Panc1 (cell line): Measurements from ENCODE around the gene ZBTB40. TPM values are rescaled to one million over a fixed set of nuclear protein-coding genes. Genes with fewer than 3 reads are reported as not detected.

Source experiments
- ATAC-seq: fragments of 200-7000 bp; cut with Tn5 transposase; 2 replicates; pipeline ENCODE4 v1.9.1; 2020; ENCODE audit warnings: mild to moderate bottlenecking, moderate library complexity
- BruUV-seq: library from RNA; stranded (reverse); fragments of 400-500 nt; replicated peaks from 2 replicates; lab custom pipeline; 2021; lab: Mats Ljungman, UMichigan
- CTCF ChIA-PET: fragments of 300-600 bp; sonication (Branson Sonifier 250); formaldehyde crosslinking; loops from one replicate; lab custom pipeline; 2022; ENCODE audit warnings: antibody characterized with exemption; lab: Charles Lee
- POLR2A ChIA-PET: fragments of 300-600 bp; sonication (Branson Sonifier 250); formaldehyde crosslinking; loops from one replicate; lab custom pipeline; 2022; ENCODE audit warnings: antibody characterized with exemption; lab: Charles Lee
- DNase-seq: peaks from one replicate; pipeline ENCODE4 v3.0.0-alpha.2; 2010; ENCODE audit warnings: low read depth, low spot score
- H3K27ac ChIP-seq: 2 replicates; pipeline ENCODE4 v1.5.1; 2011; ENCODE audit warnings: mild to moderate bottlenecking, low read length, inconsistent platforms
- H3K27me3 ChIP-seq: fragments of 200-500 bp; sonication (Bioruptor generic); 2 replicates; pipeline ENCODE4 v1.6.0; 2014; ENCODE audit warnings: low read length, inconsistent platforms; ENCODE audit not compliant: control insufficient read depth, insufficient read depth
- H3K36me3 ChIP-seq: fragments of 200-500 bp; sonication (Bioruptor generic); 2 replicates; pipeline ENCODE4 v1.5.1; 2014; ENCODE audit warnings: inconsistent platforms, mild to moderate bottlenecking, low read length, moderate library complexity; ENCODE audit not compliant: control insufficient read depth, insufficient read depth
- H3K4me1 ChIP-seq: 2 replicates; pipeline ENCODE4 v1.5.1; 2011; ENCODE audit warnings: inconsistent platforms, mild to moderate bottlenecking, low read length, moderate library complexity; ENCODE audit not compliant: control insufficient read depth, insufficient read depth
- H3K4me3 ChIP-seq, 2 experiments: 2 replicates each; pipeline ENCODE4 v1.5.1; 2011 to 2012; ENCODE audit warnings: low read depth in 2 of 2, low read length in 2 of 2, mild to moderate bottlenecking in 2 of 2, inconsistent platforms in 1 of 2, moderate library complexity in 1 of 2
- H3K9me3 ChIP-seq: fragments of 200-500 bp; sonication (Bioruptor generic); 2 replicates; pipeline ENCODE4 v1.5.1; 2014; ENCODE audit warnings: low read depth, mild to moderate bottlenecking, inconsistent platforms, low read length, moderate library complexity; ENCODE audit not compliant: control insufficient read depth, insufficient read depth
- POLR2AphosphoS5 ChIP-seq: IDR thresholded peaks from 2 replicates; pipeline ENCODE4 v1.6.1; 2012; ENCODE audit warnings: mild to moderate bottlenecking, low read depth, low read length, moderate library complexity
- SIN3A ChIP-seq: IDR thresholded peaks from 2 replicates; pipeline ENCODE4 v1.6.1; 2012; ENCODE audit warnings: low read depth, mild to moderate bottlenecking, low read length, moderate library complexity, borderline replicate concordance; ENCODE audit not compliant: insufficient read depth
- TCF7L2 ChIP-seq: IDR thresholded peaks from 2 replicates; pipeline ENCODE4 v1.6.1; 2011; ENCODE audit warnings: mild to moderate bottlenecking, low read depth, low read length, inconsistent platforms
- in situ Hi-C: cut with HindIII; loops from 2 replicates; pipeline ENCODE4 v1.10.0; 2016; ENCODE audit warnings: low sequenced_read_pairs, low pct_unique_long_range_greater_than_20kb
- intact Hi-C: fragments of 100-400 bp; cut with micrococcal nuclease; formaldehyde crosslinking; loops from one replicate; pipeline ENCODE4 v1.10.0; 2022; ENCODE audit not compliant: unreplicated experiment
- total RNA-seq: library from RNA; stranded (reverse); gene quantifications from one replicate; pipeline ENCODE4 v1.2.1, GENCODE V29; 2021; ENCODE audit not compliant: unreplicated experiment
- TF ChIP-seq, protein P1 (sequence below): fragments of 450-650 bp; IDR thresholded peaks from 2 replicates; pipeline ENCODE4 v1.5.1; 2017; ENCODE audit warnings: mild to moderate bottlenecking
- TF ChIP-seq, protein P2 (sequence below), 2 experiments: IDR thresholded peaks; 2 replicates each; pipeline ENCODE4 v1.6.1; 2011 to 2012; ENCODE audit warnings: low read depth in 2 of 2, control low read depth in 1 of 2, low read length in 1 of 2, mild to moderate bottlenecking in 1 of 2, moderate library complexity in 1 of 2; ENCODE audit not compliant: insufficient read depth in 1 of 2

Gene ZBTB40
- total RNA-seq, 1 experiment from 2014 or later = 24.3 TPM

DNA sequence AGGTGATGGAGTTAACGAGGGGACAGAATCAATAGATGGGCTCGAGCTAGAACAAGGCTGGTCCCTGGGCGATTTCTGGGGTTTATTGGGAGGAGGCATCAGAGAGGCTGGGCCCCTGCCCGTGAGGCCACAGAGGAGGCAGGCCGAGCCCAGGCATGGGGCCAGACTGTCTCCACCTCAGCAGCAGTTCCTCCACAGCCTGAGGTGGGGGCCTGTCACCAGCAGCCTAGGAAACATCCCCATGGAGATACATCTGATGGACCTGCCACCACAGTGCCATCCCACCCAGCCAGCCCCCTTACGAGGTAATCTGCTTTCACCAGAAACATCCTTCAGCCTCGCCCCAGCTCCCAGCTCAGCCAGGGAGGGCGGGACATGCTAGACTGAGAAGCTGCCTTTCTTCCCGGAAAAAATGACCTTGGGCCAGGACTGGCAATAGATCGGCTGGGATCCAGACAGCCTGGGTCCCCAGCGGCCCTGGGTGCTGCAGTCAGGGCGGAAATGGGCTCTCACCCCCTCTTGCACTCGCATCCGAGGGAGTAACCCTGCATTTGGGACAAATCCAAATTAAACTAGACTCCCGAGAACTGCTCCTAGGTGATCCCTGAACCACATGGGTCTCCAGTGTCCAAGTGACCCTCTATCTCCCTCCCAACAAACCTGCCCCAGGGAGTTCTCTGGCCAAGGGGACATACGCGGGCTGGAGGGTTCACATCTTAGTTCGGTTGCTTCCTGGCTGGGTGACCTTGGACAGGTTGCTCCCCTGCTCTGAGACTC is 101.6 kb downstream of the ZBTB40 start:
- ATAC-seq (0 out of 2 replicates have a peak, but pooled peaks have one; percentile 26), DNase-seq (no peak)
- no peaks in the 10 kb centered on the region for H3K9me3 ChIP-seq
- no peaks in the 10 kb centered on the region for H3K36me3 ChIP-seq
- BruUV-seq = no TSS peak
- in situ Hi-C loops = no loop called here
- no peaks in the 10 kb centered on the region for H3K4me1 ChIP-seq
- POLR2A ChIA-PET = no interaction called here
- no peak overlapping the region for H3K27ac ChIP-seq
- intact Hi-C loops = no loop called here
- no peak overlapping the region for H3K4me3 ChIP-seq
- CTCF ChIA-PET = no interaction called here
- TF ChIP-seq, protein P1, sequence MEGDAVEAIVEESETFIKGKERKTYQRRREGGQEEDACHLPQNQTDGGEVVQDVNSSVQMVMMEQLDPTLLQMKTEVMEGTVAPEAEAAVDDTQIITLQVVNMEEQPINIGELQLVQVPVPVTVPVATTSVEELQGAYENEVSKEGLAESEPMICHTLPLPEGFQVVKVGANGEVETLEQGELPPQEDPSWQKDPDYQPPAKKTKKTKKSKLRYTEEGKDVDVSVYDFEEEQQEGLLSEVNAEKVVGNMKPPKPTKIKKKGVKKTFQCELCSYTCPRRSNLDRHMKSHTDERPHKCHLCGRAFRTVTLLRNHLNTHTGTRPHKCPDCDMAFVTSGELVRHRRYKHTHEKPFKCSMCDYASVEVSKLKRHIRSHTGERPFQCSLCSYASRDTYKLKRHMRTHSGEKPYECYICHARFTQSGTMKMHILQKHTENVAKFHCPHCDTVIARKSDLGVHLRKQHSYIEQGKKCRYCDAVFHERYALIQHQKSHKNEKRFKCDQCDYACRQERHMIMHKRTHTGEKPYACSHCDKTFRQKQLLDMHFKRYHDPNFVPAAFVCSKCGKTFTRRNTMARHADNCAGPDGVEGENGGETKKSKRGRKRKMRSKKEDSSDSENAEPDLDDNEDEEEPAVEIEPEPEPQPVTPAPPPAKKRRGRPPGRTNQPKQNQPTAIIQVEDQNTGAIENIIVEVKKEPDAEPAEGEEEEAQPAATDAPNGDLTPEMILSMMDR = no peak
- TF ChIP-seq TCF7L2 (no peak), SIN3A (no peak), POLR2AphosphoS5 (no peak)
- TF ChIP-seq, protein P2, sequence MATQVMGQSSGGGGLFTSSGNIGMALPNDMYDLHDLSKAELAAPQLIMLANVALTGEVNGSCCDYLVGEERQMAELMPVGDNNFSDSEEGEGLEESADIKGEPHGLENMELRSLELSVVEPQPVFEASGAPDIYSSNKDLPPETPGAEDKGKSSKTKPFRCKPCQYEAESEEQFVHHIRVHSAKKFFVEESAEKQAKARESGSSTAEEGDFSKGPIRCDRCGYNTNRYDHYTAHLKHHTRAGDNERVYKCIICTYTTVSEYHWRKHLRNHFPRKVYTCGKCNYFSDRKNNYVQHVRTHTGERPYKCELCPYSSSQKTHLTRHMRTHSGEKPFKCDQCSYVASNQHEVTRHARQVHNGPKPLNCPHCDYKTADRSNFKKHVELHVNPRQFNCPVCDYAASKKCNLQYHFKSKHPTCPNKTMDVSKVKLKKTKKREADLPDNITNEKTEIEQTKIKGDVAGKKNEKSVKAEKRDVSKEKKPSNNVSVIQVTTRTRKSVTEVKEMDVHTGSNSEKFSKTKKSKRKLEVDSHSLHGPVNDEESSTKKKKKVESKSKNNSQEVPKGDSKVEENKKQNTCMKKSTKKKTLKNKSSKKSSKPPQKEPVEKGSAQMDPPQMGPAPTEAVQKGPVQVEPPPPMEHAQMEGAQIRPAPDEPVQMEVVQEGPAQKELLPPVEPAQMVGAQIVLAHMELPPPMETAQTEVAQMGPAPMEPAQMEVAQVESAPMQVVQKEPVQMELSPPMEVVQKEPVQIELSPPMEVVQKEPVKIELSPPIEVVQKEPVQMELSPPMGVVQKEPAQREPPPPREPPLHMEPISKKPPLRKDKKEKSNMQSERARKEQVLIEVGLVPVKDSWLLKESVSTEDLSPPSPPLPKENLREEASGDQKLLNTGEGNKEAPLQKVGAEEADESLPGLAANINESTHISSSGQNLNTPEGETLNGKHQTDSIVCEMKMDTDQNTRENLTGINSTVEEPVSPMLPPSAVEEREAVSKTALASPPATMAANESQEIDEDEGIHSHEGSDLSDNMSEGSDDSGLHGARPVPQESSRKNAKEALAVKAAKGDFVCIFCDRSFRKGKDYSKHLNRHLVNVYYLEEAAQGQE (IDR thresholded peaks at IDR 0.05; ENCODE audit: insufficient read depth in 1 of 2, low read depth in 2 of 2, low read length in 1 of 2) = no peak
- no peaks in the 10 kb centered on the region for H3K27me3 ChIP-seq

DNA sequence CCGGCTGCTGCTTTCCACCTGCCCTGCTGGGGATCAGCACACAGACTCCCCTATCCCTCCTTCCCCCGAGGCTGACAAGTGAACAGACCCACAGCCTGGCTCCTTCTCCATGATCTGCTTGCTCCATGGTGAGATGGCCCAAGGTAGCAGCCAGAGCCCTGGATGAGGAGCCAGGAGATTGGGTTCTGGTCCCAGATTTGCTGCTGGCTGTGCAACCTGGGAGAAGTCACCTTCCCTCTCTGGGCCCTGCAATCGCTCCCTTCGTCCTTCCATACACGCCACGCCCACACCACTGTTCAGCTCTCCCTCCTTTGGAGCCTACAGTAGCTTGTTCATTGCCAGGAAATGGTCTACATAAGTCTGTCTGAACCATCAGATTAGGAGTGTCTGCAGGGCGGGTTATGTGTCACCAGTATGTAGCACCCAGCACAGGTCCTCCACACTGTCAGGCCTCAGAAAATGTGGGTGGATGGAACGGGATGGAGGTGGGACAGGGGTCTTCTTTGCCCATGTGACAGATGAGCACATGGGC is 102.4 kb downstream of the ZBTB40 start:
- H3K27ac ChIP-seq = no peak overlapping the region
- H3K27me3 ChIP-seq = no peaks in the 10 kb centered on the region
- ChIA-PET POLR2A (no interaction called here), CTCF (no interaction called here)
- intact Hi-C loops (no loop called here), in situ Hi-C loops (no loop called here)
- no peaks in the 10 kb centered on the region for H3K9me3 ChIP-seq
- H3K4me1 ChIP-seq = no peaks in the 10 kb centered on the region
- no peak overlapping the region for H3K4me3 ChIP-seq
- DNase-seq (no peak), ATAC-seq (no peak)
- no TSS peak for BruUV-seq
- no peaks in the 10 kb centered on the region for H3K36me3 ChIP-seq
- TF ChIP-seq, protein P2 (IDR thresholded peaks at IDR 0.05; ENCODE audit: insufficient read depth in 1 of 2, low read depth in 2 of 2, low read length in 1 of 2) = no peak
- TF ChIP-seq, protein P1 = no peak
- TF ChIP-seq TCF7L2 = no peak
